ENCODE measurements around the gene SAMD15.
"Not testable (repeated sequence)": the region's sequence is repeated elsewhere in the genome, so short reads cannot be mapped to it uniquely, and the experiment has no call there.

- not testable (repeated sequence) for TF ChIP-seq CTCF (IDR thresholded peaks at IDR 0.05; ENCODE audit: low read length); EZH2 (optimal IDR thresholded peaks at IDR 0.05; ENCODE audit: low read depth, low read length)
These were observed 38.3 kb downstream of the SAMD15 start for GRCh38 chr14:77415403-77416030.

All from MM.1S (cell line).